Sigmoid colon (tissue), 3 donors: ENCODE results near the gene SLC9A1.

Experiments
- CTCF ChIP-seq, 4 experiments: fragments of 450-650 bp in 3 of 4; fragments of 200-600 bp in 1 of 4; IDR thresholded peaks; one replicate each; pipeline ENCODE4 v1.5.1; 2016 to 2019; ENCODE audit warnings: antibody characterized with exemption in 4 of 4, mild to moderate bottlenecking in 3 of 4, moderate library complexity in 2 of 4
- POLR2A ChIP-seq, 2 donors: fragments of 450-650 bp; IDR thresholded peaks; one replicate each; pipeline ENCODE4 v1.6.1; 2016; ENCODE audit warnings: antibody characterized with exemption in 2 of 2, mild to moderate bottlenecking in 2 of 2, moderate library complexity in 2 of 2

GRCh38 chr1:27100335-27101053 lies 54.4 kb downstream of the SLC9A1 start:
- TF ChIP-seq CTCF (IDR thresholded peaks at IDR 0.05) (no peak), POLR2A (IDR thresholded peaks at IDR 0.05) (no peak)
